Measurements from ENCODE around the gene PCGF6.

PCGF6 gene

DNA sequence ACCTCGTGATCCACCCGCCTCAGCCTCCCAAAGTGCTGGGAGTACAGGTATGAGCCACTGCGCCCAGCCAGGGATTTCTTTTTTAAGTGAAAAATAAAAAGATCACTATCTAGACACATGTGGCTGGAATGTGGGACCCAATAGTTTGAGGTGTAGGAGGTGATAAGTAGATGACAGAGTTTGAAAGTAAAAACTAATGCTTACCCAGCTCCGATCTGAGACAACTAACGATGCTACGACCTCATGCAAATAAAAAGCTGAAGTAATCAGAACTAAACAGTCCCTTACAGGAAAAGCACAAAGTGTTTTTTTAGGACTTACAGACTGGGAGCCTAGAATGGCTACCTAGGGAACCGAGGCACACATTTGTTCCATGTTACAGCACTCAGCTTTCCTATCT lies 23.0 kb downstream of the PCGF6 start:
- DNase-seq (ENCODE audit: low read depth): no peak
- TF ChIP-seq, protein P1, sequence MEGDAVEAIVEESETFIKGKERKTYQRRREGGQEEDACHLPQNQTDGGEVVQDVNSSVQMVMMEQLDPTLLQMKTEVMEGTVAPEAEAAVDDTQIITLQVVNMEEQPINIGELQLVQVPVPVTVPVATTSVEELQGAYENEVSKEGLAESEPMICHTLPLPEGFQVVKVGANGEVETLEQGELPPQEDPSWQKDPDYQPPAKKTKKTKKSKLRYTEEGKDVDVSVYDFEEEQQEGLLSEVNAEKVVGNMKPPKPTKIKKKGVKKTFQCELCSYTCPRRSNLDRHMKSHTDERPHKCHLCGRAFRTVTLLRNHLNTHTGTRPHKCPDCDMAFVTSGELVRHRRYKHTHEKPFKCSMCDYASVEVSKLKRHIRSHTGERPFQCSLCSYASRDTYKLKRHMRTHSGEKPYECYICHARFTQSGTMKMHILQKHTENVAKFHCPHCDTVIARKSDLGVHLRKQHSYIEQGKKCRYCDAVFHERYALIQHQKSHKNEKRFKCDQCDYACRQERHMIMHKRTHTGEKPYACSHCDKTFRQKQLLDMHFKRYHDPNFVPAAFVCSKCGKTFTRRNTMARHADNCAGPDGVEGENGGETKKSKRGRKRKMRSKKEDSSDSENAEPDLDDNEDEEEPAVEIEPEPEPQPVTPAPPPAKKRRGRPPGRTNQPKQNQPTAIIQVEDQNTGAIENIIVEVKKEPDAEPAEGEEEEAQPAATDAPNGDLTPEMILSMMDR (conservative IDR thresholded peaks at IDR 0.05; ENCODE audit: control insufficient read depth, insufficient read depth, low read depth, low read length): no peak
- no peak overlapping the region for H3K4me3 ChIP-seq (ENCODE audit: control insufficient read depth, low read depth, low read length)

DNA sequence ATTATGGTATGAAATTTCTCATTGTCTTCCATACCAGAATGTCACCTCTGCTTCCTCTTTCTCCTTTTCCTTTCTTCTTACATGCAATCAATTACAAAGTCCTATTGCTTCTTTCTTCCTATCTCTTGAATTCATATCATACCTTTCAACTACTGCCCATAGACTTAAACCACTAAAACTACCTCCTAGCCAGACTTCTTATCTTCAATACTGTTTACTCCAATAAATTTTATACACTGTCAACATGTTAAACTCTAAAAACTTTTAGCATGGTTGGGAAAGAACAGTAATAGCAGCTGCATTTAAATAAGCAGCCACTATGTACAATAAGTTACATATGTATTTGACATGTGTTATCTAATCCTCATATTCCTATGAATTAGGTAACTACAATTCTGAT lies 34.9 kb downstream of the PCGF6 start:
- DNase-seq (ENCODE audit: low read depth): no peak
- TF ChIP-seq, protein P1 (conservative IDR thresholded peaks at IDR 0.05; ENCODE audit: control insufficient read depth, insufficient read depth, low read depth, low read length): no peak
- H3K4me3 ChIP-seq (ENCODE audit: control insufficient read depth, low read depth, low read length): no peak overlapping the region

DNA sequence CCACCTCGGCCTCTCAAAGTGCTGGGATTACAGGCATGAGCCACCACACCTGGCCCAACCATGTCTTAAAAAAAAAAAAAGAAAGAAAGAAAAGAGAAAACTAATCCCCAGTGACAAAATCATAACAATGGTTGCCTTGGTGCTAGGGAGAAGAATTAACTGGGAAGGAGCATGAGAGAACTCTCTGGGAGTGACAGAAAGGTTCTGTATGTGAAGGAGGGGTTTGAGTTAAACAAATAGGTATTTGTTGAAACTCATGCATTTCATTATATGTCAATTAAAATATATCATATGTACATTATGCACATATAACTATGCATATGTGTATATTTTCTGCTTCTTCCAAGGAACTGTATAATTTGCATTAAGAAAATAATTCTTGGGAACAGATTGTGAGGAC lies 40.7 kb downstream of the PCGF6 start:
- no peak overlapping the region for H3K4me3 ChIP-seq (ENCODE audit: control insufficient read depth, low read depth, low read length)
- no peak for DNase-seq (ENCODE audit: low read depth)
- TF ChIP-seq, protein P1 (conservative IDR thresholded peaks at IDR 0.05; ENCODE audit: control insufficient read depth, insufficient read depth, low read depth, low read length): no peak

DNA sequence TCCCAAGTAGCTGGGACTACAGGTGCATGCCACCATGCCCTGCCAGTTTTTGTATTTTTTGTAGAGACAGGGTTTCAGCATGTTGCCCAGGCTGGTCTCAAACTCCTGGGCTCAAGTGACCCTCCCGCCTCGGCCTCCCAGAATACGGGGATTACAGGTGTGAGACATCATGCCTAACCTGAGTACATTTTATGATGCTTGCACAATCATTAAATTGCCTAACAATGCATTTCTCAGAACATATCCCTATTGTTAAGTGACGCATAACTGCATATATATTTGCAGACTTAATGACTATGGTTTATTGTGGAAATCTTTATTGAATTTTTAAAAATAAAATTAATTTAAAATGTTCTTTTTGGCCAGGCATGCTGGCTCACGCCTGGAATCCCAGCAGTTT lies 43.3 kb downstream of the PCGF6 start:
- TF ChIP-seq, protein P1 (conservative IDR thresholded peaks at IDR 0.05; ENCODE audit: control insufficient read depth, insufficient read depth, low read depth, low read length): no peak
- DNase-seq (ENCODE audit: low read depth): no peak

DNA sequence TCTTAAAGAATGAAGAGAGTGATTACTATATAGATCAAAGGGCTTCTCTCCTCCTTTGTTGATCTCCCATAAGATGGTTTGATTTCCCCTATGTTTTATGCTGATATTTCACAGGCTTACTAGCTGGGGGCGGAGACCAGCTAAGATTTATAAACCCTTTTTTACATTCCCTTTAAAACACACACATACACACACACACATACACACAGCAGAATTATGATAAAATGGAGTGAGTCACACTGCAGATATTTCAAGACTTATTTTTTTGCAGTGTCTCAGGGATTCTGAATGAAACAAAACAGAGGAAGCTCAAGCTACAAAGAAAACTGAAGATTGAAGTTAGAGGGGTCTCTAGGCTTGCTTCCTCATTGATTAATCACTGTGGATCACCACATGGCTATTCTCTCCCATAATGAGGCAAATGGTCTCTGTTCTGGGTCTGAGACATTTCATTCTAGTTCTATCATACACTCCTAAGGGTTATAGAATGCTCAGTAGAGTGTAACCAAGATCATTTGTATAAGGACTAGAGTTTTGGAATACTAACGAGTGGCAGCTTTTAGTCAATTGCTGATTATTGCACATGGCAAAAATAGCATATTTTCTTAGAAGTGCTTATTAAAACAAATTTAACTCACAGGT lies 55.4 kb downstream of the PCGF6 start:
- peak; percentile 55 for DNase-seq (ENCODE audit: low read depth)
- TF ChIP-seq, protein P1 (conservative IDR thresholded peaks at IDR 0.05; ENCODE audit: control insufficient read depth, insufficient read depth, low read depth, low read length): no peak
- H3K4me3 ChIP-seq (ENCODE audit: control insufficient read depth, low read depth, low read length): no peak overlapping the region

More for the DNA sequence above, 43.3 kb downstream of the PCGF6 start:
- H3K4me3 ChIP-seq (ENCODE audit: control insufficient read depth, low read depth, low read length): no peak overlapping the region

DNA sequence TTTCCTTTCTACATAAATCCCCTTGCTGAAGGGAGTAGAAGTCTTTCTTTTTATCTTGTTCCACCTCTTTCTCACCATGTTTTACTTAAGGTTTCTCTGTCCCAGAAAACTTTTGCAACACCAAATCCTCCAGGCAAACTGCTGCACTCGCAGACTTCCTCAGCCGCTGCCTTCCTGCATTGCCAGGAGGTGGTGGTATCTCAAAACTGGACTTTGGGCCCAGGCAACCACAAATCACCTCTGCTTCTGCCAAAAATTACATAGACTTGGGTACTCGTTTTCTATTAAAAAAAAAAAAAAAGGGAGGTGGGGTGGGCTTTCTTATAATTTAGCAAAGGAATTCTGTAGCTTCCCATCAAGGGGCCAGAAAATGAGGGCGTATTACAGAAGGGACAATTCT lies 59.4 kb downstream of the PCGF6 start:
- DNase-seq (ENCODE audit: low read depth): no peak
- no peak overlapping the region for H3K4me3 ChIP-seq (ENCODE audit: control insufficient read depth, low read depth, low read length)
- TF ChIP-seq, protein P1 (conservative IDR thresholded peaks at IDR 0.05; ENCODE audit: control insufficient read depth, insufficient read depth, low read depth, low read length): no peak

DNA sequence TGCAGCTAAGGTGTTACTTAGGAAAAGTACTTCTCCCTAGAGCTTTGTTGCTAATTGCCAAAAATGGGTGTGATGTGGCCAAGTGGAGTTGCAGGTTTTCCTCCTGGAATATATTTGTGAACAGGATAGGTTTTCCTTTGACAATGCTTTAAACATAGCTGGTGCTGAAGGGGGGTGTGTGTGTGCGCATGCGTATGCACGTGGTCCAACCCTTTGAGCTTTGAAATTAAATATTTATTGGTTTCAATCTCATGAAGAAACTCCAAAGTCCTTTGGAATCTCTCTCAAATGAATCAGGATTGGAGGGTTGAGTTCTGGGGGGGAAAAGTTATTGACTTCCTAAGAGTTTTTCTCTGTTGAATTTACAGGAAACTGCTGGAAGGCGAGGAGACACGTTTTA lies 62.9 kb downstream of the PCGF6 start:
- H3K4me3 ChIP-seq (ENCODE audit: control insufficient read depth, low read depth, low read length): no peak overlapping the region
- no peak for DNase-seq (ENCODE audit: low read depth)
- TF ChIP-seq, protein P1 (conservative IDR thresholded peaks at IDR 0.05; ENCODE audit: control insufficient read depth, insufficient read depth, low read depth, low read length): no peak

Measured in fibroblast of mammary gland (primary cell).